Raji (cell line): Measurements from ENCODE around the gene JAKMIP1.

Source experiments
- POLR2A ChIP-seq: IDR thresholded peaks from 2 replicates; pipeline ENCODE4 v1.6.1; 2011; ENCODE audit warnings: low read depth, low read length, control low read depth; ENCODE audit not compliant: insufficient read depth

Gene JAKMIP1

DNA sequence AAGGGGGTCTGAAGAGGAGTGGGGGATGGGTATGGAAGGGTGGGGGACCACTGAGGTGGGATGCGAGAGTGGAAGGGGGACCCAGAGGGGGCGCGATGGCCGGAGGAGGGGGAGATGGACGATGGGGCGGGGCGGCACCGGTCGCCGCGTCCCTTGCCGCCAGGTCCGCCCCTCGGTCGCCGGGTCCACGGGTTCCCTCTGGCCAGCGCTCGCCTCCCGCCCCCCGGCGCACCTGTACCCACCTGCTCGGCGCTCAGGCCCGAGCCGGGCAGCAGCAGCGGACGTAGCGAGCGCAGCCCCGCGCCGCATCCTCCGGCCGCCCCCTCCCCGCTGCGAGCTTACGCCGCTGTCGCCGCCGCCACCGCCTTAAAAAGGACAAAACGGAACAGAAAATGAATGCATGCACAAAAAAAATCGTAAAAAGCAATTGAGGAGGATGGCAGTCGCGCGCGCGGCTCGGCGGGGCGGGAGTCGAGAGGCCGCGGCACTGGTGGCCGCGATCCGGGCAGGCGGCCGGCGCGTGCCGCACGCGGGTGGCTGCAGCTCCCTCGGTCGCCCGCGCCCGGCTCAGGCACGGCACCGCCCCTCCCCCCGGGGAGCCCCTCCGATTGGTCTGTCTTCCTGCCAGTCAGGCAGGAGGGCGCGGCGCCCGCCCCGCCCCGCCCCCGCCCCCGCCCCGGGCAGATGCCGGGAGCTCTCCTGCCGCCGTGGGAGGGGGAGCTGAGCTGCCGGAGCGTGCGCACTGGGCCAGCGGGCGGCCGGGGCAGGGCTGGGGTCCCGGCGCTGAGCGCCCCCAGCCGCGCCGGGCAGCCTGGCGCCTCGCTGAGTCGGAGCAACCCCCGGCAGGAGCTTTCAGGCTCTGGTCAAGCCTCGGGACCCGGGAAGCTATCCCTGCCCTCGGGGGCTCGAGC, at the start of gene JAKMIP1:
TSS of gene JAKMIP1 (minus strand) at position 539 of the 911 bp plus-strand sequence. CDS start 87,699 bp downstream, outside the sequence.
- no peak for TF ChIP-seq POLR2A

DNA sequence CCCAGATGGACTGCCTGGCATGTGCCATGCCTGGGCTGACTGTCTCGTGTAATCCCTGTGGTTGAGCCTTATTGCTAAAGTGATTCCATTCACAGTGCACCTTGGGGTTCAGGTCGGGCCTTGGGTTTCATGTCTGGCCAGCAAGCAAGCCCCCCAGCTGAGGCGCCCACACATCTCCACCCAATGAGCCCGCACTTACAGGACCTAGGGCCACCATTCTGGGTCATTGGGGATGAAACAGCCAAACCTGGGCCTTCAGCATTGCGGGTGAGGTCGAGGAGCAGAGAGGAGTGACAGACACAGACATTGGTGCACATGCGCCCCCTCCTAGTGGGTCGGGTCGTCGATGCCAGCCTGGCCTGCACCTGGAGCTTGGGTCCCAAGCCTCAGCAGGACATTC, 48.0 kb upstream of the JAKMIP1 start:
- no peak for TF ChIP-seq POLR2A

DNA sequence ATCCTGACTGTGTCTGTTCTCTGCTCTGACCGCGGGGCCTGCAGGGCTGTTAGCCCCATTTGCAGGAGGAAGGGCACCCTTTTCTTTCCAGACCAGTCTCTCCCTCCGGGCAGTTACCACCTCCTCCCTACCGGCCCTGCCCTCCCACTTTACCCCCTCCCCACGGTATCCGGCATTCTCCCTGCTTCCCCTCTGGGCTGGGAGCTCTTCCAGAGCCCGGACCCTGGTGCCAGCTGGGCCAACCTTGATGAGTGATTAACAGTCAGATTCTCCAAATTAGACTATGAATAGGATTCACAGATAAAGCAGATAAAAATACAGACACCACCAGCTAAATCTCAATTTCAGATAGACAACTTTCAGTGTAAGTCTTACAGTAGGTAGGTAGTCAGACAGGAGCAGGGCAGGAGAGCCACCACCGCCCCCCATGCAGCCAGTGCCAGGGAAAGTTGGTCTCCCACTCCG, 45.9 kb upstream of the JAKMIP1 start:
- no peak for TF ChIP-seq POLR2A

DNA sequence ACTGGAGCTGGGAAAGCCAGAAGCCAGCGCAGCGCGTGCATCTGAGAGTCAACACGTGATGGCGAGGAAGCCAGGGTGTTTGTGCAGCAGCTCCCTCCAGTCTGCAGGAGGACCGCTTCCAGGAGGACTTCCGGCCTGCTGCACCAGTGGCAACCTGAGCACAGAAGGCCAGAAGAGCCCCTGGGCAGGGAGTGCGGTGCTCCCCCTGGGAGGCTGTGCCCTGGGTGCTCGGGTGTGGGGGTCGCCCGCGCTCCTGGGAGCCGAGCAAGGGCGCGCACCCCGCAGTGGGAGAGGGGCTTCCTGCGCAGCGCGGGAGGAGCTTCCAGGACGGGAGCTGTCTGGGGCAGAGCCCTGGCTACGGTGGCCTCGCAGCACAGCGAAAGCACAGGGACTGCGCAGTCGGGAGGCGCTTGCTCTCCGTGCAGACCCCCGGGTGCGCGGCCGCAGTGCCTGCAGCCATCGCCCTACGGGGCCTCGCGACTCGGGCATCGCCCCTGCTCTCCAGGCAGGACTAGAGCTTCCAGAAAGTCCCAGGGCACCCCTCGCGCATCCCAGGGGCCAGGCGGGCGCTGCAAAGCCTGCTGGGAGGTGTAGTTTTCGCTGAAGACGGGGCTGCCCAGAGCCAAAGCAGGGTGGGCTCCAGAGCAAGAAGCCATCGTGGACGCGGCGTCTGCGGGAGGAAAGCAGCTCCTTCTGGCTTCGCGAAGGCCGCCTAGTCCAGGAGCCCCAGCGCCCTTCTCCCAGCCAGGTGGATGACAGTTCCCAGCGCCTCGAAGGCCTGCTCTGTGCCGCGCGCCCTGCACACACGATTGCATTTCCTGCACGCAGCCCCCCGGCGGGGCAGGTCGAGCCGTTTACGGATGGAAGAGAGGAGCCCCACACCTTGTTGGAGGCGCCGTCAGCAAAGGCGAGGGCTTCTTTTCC, 45.2 kb upstream of the JAKMIP1 start:
- TF ChIP-seq POLR2A = no peak

DNA sequence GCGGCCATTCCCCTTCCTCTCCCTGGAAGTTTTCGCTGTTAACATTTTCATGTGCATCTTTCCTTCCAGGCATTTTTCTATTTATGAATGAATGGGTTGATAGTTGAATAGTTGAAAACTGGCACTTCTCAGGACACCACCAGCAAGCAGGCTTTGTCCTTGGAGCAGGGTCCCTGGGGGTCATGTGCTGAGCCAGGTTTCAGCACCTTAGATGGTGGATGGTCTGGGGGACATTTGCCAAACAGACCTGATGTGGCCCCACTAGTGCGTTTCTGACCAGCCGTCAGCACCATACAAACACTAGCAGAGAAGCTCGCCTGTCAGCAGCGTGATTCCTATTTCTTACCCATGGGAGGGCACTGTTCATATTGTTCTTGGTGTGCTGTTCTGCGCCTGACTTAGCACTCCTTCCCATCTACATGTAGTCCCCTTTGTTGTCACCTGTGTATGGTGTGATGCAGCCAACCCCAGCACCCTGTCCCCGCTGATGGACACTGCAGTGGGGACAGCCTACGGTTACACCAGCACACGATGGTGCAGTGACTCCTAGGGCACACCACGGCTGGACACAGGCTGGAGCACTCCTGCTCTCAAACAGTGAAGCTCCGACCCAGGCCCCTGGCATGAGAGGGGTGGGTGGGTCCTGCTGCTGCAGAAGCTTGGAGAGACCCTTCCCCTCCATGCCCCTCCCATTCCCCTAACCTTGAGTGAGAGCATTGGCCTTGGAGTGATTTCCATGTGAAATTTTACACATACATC, 42.1 kb upstream of the JAKMIP1 start:
- TF ChIP-seq POLR2A = no peak

DNA sequence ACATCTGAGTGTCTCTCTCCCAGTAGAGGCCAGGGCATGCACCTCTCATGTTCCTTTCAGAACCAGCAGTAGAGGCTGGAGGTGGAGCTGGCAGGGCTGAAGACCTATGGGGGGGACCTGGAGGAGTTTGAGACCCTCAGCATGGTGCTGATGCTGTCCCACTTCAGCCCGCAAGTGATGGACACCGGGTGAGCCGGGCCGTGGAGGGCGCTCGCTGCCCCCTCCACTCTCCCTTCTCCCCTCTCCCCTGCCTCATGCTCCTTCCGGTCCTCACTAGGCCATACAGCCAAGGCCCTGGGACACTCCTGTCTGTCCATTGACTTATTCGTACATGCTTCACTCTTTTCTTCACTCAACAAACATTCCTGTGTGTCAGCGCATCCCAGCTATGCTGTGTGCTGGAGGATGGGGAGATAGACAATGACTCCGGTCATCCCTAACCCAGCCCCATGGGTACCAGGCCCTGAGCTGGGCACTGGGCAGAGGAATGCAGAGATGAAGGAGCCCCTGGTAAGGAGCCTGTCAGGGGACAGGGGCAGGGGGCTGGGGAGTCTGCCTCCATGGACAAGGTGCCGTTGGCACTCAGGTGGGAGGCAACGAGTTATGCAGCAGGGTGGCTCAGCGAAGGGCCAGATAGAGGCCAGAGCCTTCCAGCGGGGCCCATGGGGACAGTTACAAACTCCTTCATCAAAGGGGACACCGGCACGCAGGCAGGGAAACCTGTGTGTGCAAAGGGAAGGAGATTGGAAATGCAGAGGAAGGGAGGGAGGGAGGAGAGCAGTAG, 40.9 kb upstream of the JAKMIP1 start:
- no peak for TF ChIP-seq POLR2A

DNA sequence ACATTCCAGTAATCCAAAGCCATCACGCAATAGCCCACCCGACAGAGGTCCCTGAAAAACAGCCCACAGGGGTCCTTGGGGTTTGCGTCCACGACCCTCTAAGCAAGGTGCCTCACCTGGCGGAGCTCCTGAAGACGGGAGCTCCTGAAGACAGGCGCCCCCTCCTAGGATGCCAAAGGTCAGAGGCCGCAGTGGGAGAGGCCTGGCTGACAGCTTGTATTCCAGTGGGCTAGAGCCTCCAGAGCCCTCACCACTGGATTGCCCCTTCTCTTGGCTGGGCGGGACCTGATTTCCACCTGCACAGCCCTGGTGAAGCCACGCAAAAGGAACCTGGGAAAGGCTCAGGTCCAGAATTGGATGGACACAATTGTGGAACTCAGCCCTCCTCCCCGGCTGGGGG, 39.6 kb upstream of the JAKMIP1 start:
- no peak for TF ChIP-seq POLR2A

DNA sequence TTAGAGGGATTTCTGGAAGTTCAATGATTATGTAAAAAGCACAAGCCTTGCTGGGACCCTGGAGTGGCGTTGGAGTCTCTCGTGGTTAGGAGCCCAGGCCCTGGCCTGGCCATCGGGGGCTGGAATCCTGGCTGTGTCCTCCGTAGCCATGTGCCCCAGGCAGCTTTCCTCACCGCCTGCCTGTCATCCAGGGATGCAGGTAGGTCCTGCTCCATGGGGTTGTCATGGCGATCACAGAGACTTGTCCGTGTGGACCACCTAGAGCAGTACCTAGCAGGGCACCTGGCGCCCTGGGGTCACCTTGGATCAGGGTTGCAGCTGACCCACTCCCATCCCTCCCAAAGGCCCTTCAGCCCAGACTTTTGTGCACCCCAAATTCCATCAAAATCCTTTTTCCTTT, 39.1 kb upstream of the JAKMIP1 start:
- no peak for TF ChIP-seq POLR2A

DNA sequence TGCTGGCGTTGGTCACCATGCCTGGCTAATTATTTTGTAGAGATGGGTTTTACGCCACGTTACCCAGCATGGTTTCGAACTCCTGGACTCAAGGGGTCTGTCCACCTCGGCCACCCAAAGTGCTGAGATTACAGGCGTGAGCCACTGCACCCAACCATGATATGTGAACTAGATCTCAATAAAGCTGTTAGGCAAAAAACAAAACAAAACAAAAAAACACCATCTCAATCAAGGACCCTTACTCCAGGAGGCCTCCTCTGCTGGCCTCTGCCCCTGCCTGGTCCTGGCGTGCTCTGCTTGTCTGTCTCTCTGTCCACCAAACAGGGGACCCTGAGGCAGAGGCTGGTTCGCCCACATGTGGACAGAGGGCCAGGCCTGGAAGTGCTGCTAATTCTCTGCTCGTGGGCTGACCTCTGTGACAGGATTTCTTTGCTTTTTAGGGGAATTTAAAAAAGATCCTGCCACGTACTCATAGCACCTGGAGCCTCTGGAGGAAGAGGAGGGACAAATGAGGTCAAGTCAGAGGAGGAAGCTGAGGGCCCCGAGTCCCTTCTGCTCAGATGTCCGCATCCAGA, 36.6 kb upstream of the JAKMIP1 start:
- no peak for TF ChIP-seq POLR2A

DNA sequence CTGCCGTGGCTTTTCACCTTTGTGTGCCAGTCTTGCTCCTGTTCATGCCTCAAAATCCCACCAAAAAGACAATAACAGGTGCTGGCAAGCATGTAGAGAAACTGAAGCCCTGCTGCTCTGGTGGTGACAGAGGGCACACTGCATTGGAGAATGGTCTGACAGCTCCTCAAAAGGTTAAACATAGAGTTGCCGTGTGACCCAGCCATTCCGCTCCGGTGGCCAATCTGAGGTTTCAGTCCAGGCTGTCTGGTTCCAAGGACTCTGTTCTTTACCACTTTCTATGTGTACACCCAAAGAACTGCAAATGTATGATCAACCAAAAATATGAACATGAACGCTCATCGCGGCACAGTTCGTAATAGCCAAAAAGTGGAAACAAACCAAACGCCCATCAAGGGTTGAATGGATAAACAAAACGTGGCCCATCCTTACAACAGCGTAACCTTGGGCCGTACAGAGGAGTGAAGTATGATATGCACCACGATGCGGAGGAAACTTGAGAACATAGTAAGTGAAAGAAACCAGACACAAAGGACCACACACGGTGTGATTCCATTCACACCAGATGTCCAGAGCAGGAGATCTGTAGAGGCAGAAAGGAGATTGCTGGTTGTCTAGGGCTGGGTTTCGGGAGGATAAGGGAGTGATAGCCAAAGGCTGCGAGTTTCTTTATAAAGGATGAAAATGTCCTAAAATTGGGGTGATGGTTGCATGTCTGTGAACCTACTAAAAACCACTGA, 35.7 kb upstream of the JAKMIP1 start:
- no peak for TF ChIP-seq POLR2A

DNA sequence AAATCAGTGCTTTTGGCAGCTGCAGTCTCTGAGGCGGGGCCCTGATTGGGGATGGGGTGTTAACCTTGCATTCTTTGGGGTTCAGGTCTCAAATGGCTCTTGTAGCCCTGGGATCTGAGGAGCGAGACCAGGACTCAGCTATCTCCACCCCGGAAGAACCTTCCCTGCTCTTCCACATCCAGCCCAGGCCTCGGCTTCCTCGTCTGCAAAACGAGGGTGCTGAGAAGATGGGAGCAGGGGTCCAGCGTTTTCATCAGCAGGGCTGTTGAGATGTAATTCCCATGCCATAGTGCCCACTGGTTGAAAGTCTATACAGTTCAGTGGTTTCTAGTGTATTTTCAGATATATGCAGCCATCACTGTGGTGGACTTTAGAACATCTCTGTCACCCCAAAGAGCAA, 34.7 kb upstream of the JAKMIP1 start:
- no peak for TF ChIP-seq POLR2A

DNA sequence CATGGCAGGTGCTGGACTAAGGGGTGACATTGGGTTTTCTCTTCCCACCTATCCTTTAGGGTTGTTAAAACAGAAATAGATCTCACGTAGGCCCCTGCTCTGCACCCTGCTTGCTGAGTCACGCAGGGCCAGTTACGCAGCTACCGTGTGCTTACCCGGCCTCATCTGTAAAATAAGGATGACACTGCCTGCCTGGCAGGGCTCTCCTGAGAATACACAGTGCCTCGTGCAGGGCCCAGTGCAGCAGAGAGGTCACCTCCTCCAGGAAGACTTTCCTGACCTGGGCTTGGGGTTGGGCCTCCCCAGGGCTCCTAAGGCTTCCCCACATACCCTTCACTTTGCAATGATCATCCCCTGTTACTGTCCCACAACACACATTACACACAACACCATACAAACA, 33.6 kb upstream of the JAKMIP1 start:
- no peak for TF ChIP-seq POLR2A
